Measurements from ENCODE around the gene ERBB4.

DNA sequence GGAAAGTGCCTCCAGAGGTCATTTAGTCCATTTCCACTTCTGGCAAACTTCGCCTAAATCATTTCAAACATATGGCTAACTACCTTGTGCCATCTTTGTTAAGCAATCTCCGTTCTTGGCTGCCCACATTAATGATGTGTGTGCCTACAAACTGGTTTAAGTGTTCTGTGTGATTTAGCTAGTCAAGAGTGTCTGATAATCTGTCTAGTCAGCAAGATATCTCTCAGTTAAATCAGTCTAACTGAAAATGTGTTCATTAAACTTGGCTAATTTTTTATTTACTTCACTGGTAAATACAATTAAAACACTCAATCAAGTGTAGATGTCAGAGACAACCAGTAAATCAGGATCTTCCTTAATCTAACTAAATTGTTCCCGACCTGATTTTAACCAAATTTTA lies 352.4 kb downstream of the ERBB4 start:
- TF ChIP-seq EP300 (IDR thresholded peaks at IDR 0.05; ENCODE audit: borderline replicate concordance in 1 of 2, low read depth in 2 of 2, low read length in 2 of 2) (no peak), SP1 (IDR thresholded peaks at IDR 0.05; ENCODE audit: low read depth, low read length) (no peak)
